HG02870 (cell line): ENCODE results near the gene POLR2M.

Source experiments
- ATAC-seq: cut with Tn5 transposase; IDR thresholded peaks from one replicate; pipeline ENCODE4 v1.9.1; 2021; ENCODE audit warnings: mild to moderate bottlenecking, moderate library complexity; ENCODE audit not compliant: unreplicated experiment

POLR2M gene

DNA sequence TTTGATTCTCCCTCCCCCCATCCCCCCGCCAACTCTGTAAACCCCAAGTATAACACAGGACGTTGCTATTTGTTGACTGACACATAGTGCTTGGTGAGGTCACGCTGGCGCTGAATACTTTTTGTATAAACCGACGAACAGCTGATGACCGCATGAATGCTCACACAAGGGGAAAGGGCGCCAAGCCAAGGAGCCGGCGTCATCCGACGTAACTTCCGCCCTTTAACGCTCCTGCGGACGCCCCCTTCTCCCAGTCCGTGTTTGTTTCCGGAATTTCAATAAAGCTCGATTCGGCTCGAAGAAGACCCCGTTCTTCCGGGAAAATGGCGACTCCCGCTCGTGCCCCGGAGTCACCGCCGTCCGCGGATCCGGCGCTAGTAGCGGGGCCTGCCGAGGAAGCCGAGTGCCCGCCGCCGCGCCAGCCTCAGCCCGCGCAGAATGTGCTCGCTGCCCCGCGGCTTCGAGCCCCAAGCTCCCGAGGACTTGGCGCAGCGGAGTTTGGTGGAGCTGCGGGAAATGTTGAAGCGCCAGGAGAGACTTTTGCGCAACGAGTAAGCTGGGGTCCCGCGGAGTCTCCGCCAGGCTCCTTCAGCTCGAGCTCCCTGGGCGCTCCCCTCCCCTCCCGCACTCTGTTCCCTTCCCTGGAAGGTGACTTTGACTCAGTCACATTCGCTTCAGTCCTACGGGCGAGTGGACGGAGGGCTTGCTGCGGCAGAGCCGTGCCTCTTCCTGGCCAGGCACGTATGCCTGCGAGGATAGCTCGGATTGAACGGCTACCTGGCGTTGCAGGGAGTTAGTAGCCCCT, at the start of gene POLR2M:
POLR2M (plus strand) TSS at position 310 of the 805 bp plus-strand sequence; CDS start at position 439, 129 bp downstream.
- peak; percentile 97 for ATAC-seq

DNA sequence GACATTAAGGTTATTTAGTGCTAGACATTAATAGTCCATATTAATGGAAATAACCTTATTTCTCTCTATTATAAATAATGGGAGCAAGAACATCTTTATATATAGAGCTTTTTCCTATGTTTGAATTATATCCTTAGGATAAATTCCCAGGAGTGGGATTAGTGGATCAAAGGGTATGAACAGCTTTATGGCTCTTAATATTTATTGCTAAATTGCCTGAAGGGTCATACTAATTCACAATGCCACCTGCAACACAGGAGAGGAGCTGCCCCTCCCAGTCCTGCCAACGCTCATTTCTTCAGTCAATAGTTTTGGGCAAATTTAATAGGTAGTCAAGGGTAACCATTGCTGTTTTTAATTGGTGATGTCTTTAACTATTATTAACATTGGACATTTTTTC, 48.9 kb upstream of the POLR2M start:
- no peak for ATAC-seq

DNA sequence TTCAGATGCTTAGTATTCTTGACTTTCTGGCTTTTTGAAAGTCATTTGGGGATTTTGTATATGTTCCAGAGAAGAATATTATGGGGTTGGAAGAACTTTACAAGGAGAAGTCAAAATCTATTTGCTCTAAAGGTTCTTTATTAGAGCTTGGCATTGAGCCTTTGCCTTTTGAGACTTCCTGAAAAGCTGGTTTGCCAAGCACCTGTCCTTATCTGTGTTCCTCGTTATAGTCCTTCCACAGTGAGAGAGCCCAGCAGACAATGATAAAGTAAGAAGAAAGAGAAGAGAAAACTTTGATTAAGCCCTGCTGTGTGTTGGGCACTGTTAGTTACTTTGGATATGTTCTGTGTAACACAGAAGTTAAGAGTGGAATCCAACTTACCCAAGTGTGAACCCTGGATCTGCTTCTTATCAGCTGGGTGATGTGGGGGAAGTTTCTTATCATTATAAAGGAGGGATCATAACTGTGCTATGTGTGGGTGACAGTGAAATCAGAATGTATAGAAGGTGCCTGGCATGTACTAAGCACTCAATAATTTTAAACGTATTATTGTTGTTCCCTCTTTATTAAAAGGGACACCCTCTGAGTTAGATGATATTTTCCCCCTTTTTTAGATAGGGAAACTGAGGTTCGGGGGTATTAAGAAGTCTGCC, 44.3 kb upstream of the POLR2M start:
- no peak for ATAC-seq

DNA sequence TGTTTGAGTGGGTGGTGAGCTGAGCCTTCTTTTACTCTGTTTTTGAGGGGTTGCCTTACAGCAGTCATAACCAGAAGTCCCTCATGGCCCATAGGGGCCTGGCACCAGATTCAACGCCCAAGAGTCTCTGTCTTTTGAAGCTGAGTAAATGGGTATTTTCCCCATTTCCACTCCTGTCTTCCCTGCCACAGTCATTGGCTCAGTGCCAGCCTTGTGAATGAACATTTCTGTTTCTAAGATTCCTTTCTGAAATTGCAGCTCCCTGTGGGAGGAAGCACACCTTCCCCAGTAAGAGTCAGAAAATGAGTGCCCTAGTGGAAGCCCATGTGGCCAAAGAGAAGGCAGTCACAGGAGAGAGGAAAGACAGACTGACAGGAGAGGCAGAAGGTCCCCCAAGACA, 43.7 kb upstream of the POLR2M start:
- no peak for ATAC-seq

DNA sequence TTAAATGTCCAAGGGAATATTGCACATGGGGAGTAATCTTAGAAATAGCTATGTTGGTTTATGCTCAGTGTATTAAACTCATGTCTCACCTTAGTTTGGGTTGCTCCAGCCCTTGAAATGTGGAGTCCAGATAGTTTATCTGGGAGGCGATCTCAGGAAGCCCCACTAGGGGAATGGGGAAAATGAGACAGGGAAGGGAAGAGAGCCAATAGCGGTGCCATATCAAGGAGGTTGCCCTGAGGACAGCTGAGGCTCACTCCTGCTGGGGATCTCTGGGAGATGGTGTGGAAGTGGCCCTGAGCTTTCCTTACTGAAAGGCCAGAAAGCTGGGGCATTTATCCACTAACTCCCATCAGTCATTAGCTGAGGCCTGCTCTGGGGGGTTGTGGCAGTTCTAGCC, 43.3 kb upstream of the POLR2M start:
- ATAC-seq: no peak

DNA sequence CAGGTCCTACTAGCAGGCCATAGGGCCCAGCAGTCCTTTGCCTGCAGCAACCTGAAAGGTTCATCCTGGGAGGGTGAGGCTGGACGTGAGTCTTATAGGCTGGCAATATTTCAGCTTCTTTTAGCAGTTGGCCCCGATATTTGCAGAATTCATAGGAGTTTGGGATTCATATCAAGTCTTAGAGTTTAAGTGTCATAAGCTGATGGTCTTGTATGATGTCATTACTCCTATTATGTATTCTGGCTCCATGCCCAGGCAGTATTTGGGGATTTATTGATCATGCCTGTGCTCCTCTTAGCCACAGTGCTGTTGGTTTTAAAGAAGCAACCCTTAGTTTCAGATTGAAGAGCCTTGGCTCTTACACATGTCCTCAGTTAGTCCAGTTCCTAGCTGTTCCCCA, 41.3 kb upstream of the POLR2M start:
- no peak for ATAC-seq

- no peak for ATAC-seq
These were observed 40.6 kb upstream of the POLR2M start for GRCh38 chr15:57665939-57666338.

- no peak for ATAC-seq
These were observed 39.2 kb upstream of the POLR2M start for GRCh38 chr15:57667171-57667849.

- ATAC-seq: no peak
These were observed 38.5 kb upstream of the POLR2M start for GRCh38 chr15:57668016-57668415.

DNA sequence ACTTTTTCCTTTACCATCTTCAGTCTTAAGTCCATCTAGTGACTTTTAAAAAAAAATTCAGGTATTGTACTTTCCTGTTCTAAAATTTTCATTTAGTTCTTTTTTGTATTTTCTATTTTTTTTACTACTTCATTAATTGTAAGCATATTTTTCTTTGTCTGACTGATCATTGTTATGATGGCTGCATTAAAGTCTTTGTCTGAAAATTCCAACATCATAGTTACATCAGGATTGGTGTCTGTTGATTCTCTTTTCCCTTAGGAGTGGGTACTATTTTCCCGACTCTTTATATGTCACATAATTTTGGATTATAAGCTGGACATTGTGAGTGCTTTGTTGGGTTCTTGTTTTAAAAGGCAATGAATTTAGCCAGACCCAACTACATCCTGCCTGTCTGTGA, 34.9 kb upstream of the POLR2M start:
- no peak for ATAC-seq

- ATAC-seq: no peak
These were observed 30.9 kb upstream of the POLR2M start for GRCh38 chr15:57675481-57676181.

- no peak for ATAC-seq
These were observed 29.9 kb upstream of the POLR2M start for GRCh38 chr15:57676585-57676984.

DNA sequence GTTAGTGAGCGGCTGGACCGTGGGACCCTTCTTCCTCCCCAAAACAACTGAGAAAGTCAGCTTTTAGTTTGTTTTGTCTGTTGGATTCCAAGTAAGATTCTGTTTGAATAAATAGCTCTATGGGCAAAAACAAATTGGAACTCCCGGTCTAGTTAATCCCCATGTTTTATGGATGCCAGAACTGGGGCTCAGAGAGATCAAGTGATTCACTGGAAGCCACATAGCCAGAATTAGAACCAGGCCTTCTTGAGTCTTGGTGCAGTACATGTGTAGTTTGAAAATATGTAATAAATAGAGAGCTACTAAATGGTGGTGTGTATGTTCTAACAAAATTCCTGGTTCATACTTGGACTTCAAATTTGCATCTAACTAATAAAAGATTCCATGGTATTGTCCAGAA, 29.3 kb upstream of the POLR2M start:
- no peak for ATAC-seq

DNA sequence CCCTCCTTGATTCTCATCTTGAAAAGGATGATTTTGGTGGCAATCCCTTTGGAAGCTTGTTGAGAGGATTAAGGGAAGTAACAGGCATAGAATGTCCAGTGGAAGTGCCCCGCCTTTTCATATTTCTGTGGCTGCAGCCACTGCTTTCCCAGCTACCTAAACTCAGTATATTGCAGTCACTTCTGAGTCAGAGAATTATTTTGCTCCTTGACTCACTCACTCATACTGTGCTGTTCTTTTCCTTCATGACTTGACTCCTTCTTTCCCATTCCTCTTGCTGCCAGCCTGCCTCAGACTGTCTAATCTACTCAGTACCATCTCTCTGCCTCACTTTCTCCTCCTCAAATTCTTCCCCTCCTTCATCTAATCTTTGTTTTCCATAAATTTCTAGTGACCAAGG, 26.5 kb upstream of the POLR2M start:
- ATAC-seq: no peak

DNA sequence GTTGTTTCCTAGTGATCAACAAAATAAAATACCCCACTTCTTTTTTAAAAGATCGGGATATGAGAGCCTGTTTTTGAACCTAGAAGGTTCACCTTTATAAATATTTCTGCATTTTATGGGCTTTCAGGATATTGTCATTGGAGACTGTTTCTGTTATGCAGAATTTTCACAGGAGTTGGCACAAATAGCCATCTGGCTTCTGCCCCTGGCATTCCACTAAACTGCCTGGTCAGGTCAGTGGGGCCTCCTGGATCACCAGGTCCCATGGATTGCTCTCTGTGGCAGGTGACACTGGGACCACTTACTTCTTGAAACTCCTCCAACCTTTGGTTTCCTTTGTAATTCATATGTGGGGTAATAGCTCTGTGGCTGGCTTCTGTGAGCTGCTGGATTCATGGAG, 25.5 kb upstream of the POLR2M start:
- ATAC-seq: no peak

- ATAC-seq: no peak
These were observed 23.0 kb upstream of the POLR2M start for GRCh38 chr15:57683481-57683880.

GRCh38 chr15:57684491-57685151, 21.9 kb upstream of the POLR2M start:
- no peak for ATAC-seq

GRCh38 chr15:57685306-57686095, 21.0 kb upstream of the POLR2M start:
- ATAC-seq: no peak

GRCh38 chr15:57686657-57687056, 19.9 kb upstream of the POLR2M start:
- no peak for ATAC-seq
